H1 (cell line): ENCODE results near the gene SLC4A11. TPM values are rescaled to one million over a fixed set of nuclear protein-coding genes. Genes with fewer than 3 reads are reported as not detected.

Experiments
- EGR1 ChIP-seq: IDR thresholded peaks from 2 replicates; pipeline ENCODE4 v1.6.1; 2011; ENCODE audit warnings: low read depth, low read length, borderline replicate concordance
- RFX5 ChIP-seq: IDR thresholded peaks from 2 replicates; pipeline ENCODE4 v1.6.1; 2011; ENCODE audit warnings: low read depth, low read length, improper control_type of control experiment, borderline replicate concordance
- SUZ12 ChIP-seq: fragments of 200-600 bp; sonication (generic); IDR thresholded peaks from 2 replicates; pipeline ENCODE4 v1.6.1; 2012; ENCODE audit warnings: mild to moderate bottlenecking, inconsistent platforms, low read length, moderate library complexity, mixed read lengths
- polyA plus RNA-seq, 7 experiments: library from polyadenylated mRNA; depleted of rRNA in 3 of 7; stranded (reverse) in 5 of 7; unstranded in 2 of 7; fragments of >200 nt in 5 of 7; fragments of 200-250 nt in 2 of 7; gene quantifications; 1 replicate in 5 of 7; 2 replicates in 1 of 7; 4 replicates in 1 of 7; pipeline versions ENCODE4 v1.2.1 to v1.2.3, GENCODE V29; 2011 to 2013; ENCODE audit warnings: missing spikeins in 2 of 7, mixed read lengths in 2 of 7
- total RNA-seq: library from RNA; stranded (reverse); fragmentation: NEBNext Ultra II Directional; extraction: Animal tissue kit (Norgen Biotek cat#: 25700); gene quantifications from 2 replicates; pipeline ENCODE4 v1.2.1, GENCODE V29; 2021

SLC4A11 gene
- total and polyA plus RNA-seq, 2 of the 8 experiments (the other 6 are each of a cell fraction or from before 2014, with no cell fraction given) = 11.9 to 32.3 TPM

DNA sequence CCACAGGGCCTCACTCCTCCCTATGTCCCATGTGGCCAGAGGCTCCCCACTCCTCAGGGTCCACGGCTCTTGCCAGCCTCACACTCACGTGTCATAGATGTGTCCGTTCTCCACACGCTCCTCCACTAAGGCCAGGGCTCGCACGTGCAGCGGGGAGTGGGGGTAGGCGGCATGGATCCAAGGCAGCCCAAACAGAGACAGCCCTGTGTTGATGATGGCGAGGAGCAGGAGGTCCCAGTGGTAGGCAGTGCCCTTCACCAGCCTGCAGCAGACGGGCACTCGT lies 10.3 kb downstream of the SLC4A11 start (continued):
- no peak for TF ChIP-seq SUZ12
- no peak for TF ChIP-seq EGR1
- no peak for TF ChIP-seq RFX5
